HepG2 (cell line): Measurements from ENCODE around the gene NOX3.

ENCODE experiments used
- CC2D1A ChIP-seq: sonication (generic); formaldehyde crosslinking; IDR thresholded peaks from 2 replicates; pipeline ENCODE4 v1.8.1; 2023; ENCODE audit warnings: mild to moderate bottlenecking, missing genetic modification reagents
- FOXA3 ChIP-seq: IDR thresholded peaks from 2 replicates; pipeline ENCODE4 v1.6.1; 2016; ENCODE audit warnings: missing genetic modification reagents, missing compliant biosample characterization
- HCFC1 ChIP-seq: fragments of 150-350 bp; IDR thresholded peaks from 2 replicates; pipeline ENCODE4 v1.6.1; 2014; ENCODE audit warnings: low read depth, low read length
- NFE2L1 ChIP-seq: sonication (generic); formaldehyde crosslinking; IDR thresholded peaks from 2 replicates; pipeline ENCODE4 v1.4.0; 2020; ENCODE audit warnings: missing genetic modification reagents, mild to moderate bottlenecking, borderline replicate concordance
- NFYB ChIP-seq: sonication (generic); formaldehyde crosslinking; IDR thresholded peaks from 2 replicates; pipeline ENCODE4 v1.4.0; 2020; ENCODE audit warnings: missing genetic modification reagents
- NKX3-1 ChIP-seq: sonication (generic); formaldehyde crosslinking; IDR thresholded peaks from 2 replicates; pipeline ENCODE4 v1.5.0; 2020; ENCODE audit warnings: missing genetic modification reagents
- NONO ChIP-seq, 2 experiments: fragments of 450-650 bp in 1 of 2; sonication (generic) in 1 of 2; formaldehyde crosslinking in 1 of 2; IDR thresholded peaks in 1 of 2; conservative IDR thresholded peaks in 1 of 2; 2 replicates each; pipeline versions ENCODE4 v1.6.1 to v1.8.0; 2017 to 2022; ENCODE audit warnings: mild to moderate bottlenecking in 1 of 2, missing genetic modification reagents in 1 of 2, moderate library complexity in 1 of 2
- RORA ChIP-seq: sonication (generic); formaldehyde crosslinking; IDR thresholded peaks from 2 replicates; pipeline ENCODE4 v1.5.0; 2020; ENCODE audit warnings: mild to moderate bottlenecking, missing genetic modification reagents, moderate library complexity
- SIN3A ChIP-seq: IDR thresholded peaks from 2 replicates; pipeline ENCODE4 v1.6.1; 2011; ENCODE audit warnings: low read depth, mild to moderate bottlenecking, control low read depth, low read length, borderline replicate concordance
- ZBTB4 ChIP-seq: sonication (generic); formaldehyde crosslinking; IDR thresholded peaks from 2 replicates; pipeline ENCODE4 v1.4.0; 2020; ENCODE audit warnings: missing genetic modification reagents, mild to moderate bottlenecking, borderline replicate concordance
- ZNF644 ChIP-seq: IDR thresholded peaks from 2 replicates; pipeline ENCODE4 v1.6.1; 2016; ENCODE audit warnings: low read depth
- TF ChIP-seq, protein P1 (sequence below): sonication (generic); formaldehyde crosslinking; IDR thresholded peaks from 2 replicates; pipeline ENCODE4 v1.5.0; 2020; ENCODE audit warnings: mild to moderate bottlenecking, missing genetic modification reagents, borderline replicate concordance
- TF ChIP-seq, protein P2 (sequence below): sonication (generic); formaldehyde crosslinking; IDR thresholded peaks from 2 replicates; pipeline ENCODE4 v1.5.0; 2020; ENCODE audit warnings: mild to moderate bottlenecking, missing genetic modification reagents, moderate library complexity
- TF ChIP-seq, protein P3 (sequence below), 2 experiments: IDR thresholded peaks; 2 replicates each; pipeline ENCODE4 v1.6.1; 2011 to 2012; ENCODE audit warnings: low read length in 2 of 2, borderline replicate concordance in 1 of 2, low read depth in 1 of 2, mild to moderate bottlenecking in 1 of 2, moderate library complexity in 1 of 2

- TF ChIP-seq ZBTB4 (CRISPR knock-in tag) (no peak), NFYB (CRISPR knock-in tag) (no peak), FOXA3 (no peak), ZNF644 (CRISPR knock-in tag) (no peak), RORA (CRISPR knock-in tag) (no peak), CC2D1A (CRISPR knock-in tag) (no peak), SIN3A (no peak), NONO (IDR thresholded peaks at IDR 0.05) (no peak), NONO (CRISPR knock-in tag; conservative IDR thresholded peaks at IDR 0.05) (no peak), HCFC1 (no peak), NKX3-1 (no peak), NFE2L1 (CRISPR knock-in tag) (no peak)
- TF ChIP-seq, protein P1, sequence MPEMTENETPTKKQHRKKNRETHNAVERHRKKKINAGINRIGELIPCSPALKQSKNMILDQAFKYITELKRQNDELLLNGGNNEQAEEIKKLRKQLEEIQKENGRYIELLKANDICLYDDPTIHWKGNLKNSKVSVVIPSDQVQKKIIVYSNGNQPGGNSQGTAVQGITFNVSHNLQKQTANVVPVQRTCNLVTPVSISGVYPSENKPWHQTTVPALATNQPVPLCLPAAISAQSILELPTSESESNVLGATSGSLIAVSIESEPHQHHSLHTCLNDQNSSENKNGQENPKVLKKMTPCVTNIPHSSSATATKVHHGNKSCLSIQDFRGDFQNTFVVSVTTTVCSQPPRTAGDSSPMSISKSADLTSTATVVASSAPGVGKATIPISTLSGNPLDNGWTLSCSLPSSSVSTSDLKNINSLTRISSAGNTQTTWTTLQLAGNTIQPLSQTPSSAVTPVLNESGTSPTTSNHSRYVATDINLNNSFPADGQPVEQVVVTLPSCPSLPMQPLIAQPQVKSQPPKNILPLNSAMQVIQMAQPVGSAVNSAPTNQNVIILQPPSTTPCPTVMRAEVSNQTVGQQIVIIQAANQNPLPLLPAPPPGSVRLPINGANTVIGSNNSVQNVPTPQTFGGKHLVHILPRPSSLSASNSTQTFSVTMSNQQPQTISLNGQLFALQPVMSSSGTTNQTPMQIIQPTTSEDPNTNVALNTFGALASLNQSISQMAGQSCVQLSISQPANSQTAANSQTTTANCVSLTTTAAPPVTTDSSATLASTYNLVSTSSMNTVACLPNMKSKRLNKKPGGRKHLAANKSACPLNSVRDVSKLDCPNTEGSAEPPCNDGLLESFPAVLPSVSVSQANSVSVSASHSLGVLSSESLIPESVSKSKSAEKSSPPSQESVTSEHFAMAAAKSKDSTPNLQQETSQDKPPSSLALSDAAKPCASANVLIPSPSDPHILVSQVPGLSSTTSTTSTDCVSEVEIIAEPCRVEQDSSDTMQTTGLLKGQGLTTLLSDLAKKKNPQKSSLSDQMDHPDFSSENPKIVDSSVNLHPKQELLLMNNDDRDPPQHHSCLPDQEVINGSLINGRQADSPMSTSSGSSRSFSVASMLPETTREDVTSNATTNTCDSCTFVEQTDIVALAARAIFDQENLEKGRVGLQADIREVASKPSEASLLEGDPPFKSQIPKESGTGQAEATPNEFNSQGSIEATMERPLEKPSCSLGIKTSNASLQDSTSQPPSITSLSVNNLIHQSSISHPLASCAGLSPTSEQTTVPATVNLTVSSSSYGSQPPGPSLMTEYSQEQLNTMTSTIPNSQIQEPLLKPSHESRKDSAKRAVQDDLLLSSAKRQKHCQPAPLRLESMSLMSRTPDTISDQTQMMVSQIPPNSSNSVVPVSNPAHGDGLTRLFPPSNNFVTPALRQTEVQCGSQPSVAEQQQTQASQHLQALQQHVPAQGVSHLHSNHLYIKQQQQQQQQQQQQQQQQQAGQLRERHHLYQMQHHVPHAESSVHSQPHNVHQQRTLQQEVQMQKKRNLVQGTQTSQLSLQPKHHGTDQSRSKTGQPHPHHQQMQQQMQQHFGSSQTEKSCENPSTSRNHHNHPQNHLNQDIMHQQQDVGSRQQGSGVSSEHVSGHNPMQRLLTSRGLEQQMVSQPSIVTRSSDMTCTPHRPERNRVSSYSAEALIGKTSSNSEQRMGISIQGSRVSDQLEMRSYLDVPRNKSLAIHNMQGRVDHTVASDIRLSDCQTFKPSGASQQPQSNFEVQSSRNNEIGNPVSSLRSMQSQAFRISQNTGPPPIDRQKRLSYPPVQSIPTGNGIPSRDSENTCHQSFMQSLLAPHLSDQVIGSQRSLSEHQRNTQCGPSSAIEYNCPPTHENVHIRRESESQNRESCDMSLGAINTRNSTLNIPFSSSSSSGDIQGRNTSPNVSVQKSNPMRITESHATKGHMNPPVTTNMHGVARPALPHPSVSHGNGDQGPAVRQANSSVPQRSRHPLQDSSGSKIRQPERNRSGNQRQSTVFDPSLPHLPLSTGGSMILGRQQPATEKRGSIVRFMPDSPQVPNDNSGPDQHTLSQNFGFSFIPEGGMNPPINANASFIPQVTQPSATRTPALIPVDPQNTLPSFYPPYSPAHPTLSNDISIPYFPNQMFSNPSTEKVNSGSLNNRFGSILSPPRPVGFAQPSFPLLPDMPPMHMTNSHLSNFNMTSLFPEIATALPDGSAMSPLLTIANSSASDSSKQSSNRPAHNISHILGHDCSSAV = no peak
- TF ChIP-seq, protein P2, sequence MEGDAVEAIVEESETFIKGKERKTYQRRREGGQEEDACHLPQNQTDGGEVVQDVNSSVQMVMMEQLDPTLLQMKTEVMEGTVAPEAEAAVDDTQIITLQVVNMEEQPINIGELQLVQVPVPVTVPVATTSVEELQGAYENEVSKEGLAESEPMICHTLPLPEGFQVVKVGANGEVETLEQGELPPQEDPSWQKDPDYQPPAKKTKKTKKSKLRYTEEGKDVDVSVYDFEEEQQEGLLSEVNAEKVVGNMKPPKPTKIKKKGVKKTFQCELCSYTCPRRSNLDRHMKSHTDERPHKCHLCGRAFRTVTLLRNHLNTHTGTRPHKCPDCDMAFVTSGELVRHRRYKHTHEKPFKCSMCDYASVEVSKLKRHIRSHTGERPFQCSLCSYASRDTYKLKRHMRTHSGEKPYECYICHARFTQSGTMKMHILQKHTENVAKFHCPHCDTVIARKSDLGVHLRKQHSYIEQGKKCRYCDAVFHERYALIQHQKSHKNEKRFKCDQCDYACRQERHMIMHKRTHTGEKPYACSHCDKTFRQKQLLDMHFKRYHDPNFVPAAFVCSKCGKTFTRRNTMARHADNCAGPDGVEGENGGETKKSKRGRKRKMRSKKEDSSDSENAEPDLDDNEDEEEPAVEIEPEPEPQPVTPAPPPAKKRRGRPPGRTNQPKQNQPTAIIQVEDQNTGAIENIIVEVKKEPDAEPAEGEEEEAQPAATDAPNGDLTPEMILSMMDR (CRISPR knock-in tag) = no peak
- TF ChIP-seq, protein P3, sequence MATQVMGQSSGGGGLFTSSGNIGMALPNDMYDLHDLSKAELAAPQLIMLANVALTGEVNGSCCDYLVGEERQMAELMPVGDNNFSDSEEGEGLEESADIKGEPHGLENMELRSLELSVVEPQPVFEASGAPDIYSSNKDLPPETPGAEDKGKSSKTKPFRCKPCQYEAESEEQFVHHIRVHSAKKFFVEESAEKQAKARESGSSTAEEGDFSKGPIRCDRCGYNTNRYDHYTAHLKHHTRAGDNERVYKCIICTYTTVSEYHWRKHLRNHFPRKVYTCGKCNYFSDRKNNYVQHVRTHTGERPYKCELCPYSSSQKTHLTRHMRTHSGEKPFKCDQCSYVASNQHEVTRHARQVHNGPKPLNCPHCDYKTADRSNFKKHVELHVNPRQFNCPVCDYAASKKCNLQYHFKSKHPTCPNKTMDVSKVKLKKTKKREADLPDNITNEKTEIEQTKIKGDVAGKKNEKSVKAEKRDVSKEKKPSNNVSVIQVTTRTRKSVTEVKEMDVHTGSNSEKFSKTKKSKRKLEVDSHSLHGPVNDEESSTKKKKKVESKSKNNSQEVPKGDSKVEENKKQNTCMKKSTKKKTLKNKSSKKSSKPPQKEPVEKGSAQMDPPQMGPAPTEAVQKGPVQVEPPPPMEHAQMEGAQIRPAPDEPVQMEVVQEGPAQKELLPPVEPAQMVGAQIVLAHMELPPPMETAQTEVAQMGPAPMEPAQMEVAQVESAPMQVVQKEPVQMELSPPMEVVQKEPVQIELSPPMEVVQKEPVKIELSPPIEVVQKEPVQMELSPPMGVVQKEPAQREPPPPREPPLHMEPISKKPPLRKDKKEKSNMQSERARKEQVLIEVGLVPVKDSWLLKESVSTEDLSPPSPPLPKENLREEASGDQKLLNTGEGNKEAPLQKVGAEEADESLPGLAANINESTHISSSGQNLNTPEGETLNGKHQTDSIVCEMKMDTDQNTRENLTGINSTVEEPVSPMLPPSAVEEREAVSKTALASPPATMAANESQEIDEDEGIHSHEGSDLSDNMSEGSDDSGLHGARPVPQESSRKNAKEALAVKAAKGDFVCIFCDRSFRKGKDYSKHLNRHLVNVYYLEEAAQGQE (IDR thresholded peaks at IDR 0.05; ENCODE audit: borderline replicate concordance in 1 of 2, low read depth in 1 of 2, low read length in 2 of 2) = no peak
Observed at GRCh38 chr6:155461556-155461955, 5.9 kb upstream of the NOX3 start.
